Kidney epithelial cell (primary cell): ENCODE data around the gene TMEM45A. TPM values are rescaled to one million over a fixed set of nuclear protein-coding genes. Genes with fewer than 3 reads are reported as not detected.

Source experiments
- DNase-seq: peaks from one replicate; pipeline ENCODE4 v3.0.0-alpha.2; 2010; ENCODE audit warnings: low read depth
- H3K27me3 ChIP-seq: 2 replicates; pipeline ENCODE4 v1.6.0; 2011; ENCODE audit warnings: low read length; ENCODE audit not compliant: control insufficient read depth, insufficient read depth
- H3K36me3 ChIP-seq: 2 replicates; pipeline ENCODE4 v1.5.1; 2011; ENCODE audit warnings: low read length; ENCODE audit not compliant: control insufficient read depth, insufficient read depth
- H3K4me3 ChIP-seq: 2 replicates; pipeline ENCODE4 v1.5.1; 2011; ENCODE audit warnings: low read depth, mild to moderate bottlenecking, control low read depth, low read length
- CTCF ChIP-seq: IDR thresholded peaks from 2 replicates; pipeline ENCODE4 v1.5.1; 2011; ENCODE audit warnings: mild to moderate bottlenecking, moderate library complexity, low read length, control low read depth, inconsistent platforms; ENCODE audit not compliant: insufficient read depth, poor library complexity, severe bottlenecking
- total RNA-seq: library from RNA; depleted of rRNA; stranded (reverse); fragments of >200 nt; gene quantifications from 2 replicates; pipeline ENCODE4 v1.2.3, GENCODE V29; 2015

The TMEM45A gene
- total RNA-seq, 1 donor from 2014 or later: 10.2 TPM

GRCh38 chr3:100455841-100456550, 36.4 kb upstream of the TMEM45A start:
- no peak for TF ChIP-seq CTCF
- H3K27me3 ChIP-seq: no peaks in the 10 kb centered on the region
- H3K4me3 ChIP-seq: no peak overlapping the region
- H3K36me3 ChIP-seq: no peaks in the 10 kb centered on the region
- no peak for DNase-seq

GRCh38 chr3:100456745-100457144, 35.7 kb upstream of the TMEM45A start:
- no peak overlapping the region for H3K4me3 ChIP-seq
- no peaks in the 10 kb centered on the region for H3K36me3 ChIP-seq
- no peak for DNase-seq
- no peak for TF ChIP-seq CTCF
- H3K27me3 ChIP-seq: no peaks in the 10 kb centered on the region

- TF ChIP-seq CTCF: no peak
- Histone ChIP-seq H3K27me3 (no peaks in the 10 kb centered on the region), H3K4me3 (no peak overlapping the region), H3K36me3 (no peaks in the 10 kb centered on the region)
- DNase-seq: no peak
Observed at GRCh38 chr3:100457811-100458210, 34.6 kb upstream of the TMEM45A start.

GRCh38 chr3:100458814-100459213, 33.6 kb upstream of the TMEM45A start:
- Histone ChIP-seq H3K36me3 (no peaks in the 10 kb centered on the region), H3K4me3 (no peak overlapping the region), H3K27me3 (no peaks in the 10 kb centered on the region)
- TF ChIP-seq CTCF: no peak
- DNase-seq: no peak

- no peaks in the 10 kb centered on the region for H3K36me3 ChIP-seq
- DNase-seq: peak; percentile 14
- no peaks in the 10 kb centered on the region for H3K27me3 ChIP-seq
- TF ChIP-seq CTCF: peak; percentile 78
- H3K4me3 ChIP-seq: no peak overlapping the region
Observed at GRCh38 chr3:100463002-100463401, 29.4 kb upstream of the TMEM45A start.

GRCh38 chr3:100463646-100464155, 28.7 kb upstream of the TMEM45A start:
- Histone ChIP-seq H3K27me3 (no peaks in the 10 kb centered on the region), H3K36me3 (no peaks in the 10 kb centered on the region), H3K4me3 (no peak overlapping the region)
- TF ChIP-seq CTCF: no peak
- no peak for DNase-seq
